NCI-H82 (cell line): ENCODE results near the gene ADARB1.

ENCODE experiments used
- DNase-seq: peaks from one replicate; lab custom pipeline; 2025; lab: John Stamatoyannopoulos, UW

ADARB1 gene

GRCh38 chr21:45075596-45076244, 1.3 kb downstream of the ADARB1 start:
- peak; percentile 48 for DNase-seq

DNA sequence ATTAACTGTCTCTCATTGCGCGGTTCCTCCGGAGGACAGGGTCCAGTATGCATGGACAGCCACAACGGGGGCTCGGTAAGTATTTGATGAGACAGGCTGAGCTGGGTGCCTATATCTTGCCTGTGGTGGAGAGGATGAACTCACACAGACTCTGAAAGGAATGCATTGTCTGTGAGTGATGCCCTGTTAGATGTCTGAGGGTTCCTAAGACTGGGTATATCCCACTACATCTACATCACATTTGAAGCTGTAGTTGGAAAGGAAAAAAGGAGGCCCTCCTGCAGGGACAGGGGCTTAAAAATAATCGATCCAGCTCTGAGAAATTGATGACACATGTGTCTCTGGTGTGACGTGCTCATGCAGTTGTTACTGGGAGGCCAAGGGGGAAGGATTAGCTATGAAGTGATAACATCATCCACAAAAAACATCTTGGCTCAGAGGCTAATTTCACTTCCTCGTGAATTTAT, 1.9 kb downstream of the ADARB1 start:
- peak; percentile 59 for DNase-seq

DNA sequence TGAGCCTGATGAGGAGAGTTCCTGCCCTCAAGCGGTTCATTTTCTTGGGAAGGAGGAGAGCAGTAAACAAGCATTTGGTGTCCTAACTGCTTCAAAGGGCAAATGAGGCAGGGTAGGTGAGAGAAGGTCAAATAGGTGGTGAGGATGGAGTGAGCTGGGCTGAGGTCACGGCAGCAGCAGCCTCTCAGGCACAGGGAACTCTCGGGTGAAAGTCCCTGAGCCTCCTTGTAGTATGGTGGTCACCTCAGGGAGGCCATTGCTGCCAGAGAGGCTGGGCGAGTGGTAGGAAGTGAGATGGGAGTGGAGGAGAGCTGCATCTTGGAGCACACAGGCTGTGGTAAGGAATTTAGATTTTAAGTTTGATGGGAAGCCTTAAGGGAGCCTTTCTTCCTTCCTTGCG, 4.0 kb downstream of the ADARB1 start:
- no peak for DNase-seq

GRCh38 chr21:45078877-45079281, 4.5 kb downstream of the ADARB1 start:
- DNase-seq = no peak

- no peak for DNase-seq
Measured at GRCh38 chr21:45079351-45079750, 5.0 kb downstream of the ADARB1 start.

DNA sequence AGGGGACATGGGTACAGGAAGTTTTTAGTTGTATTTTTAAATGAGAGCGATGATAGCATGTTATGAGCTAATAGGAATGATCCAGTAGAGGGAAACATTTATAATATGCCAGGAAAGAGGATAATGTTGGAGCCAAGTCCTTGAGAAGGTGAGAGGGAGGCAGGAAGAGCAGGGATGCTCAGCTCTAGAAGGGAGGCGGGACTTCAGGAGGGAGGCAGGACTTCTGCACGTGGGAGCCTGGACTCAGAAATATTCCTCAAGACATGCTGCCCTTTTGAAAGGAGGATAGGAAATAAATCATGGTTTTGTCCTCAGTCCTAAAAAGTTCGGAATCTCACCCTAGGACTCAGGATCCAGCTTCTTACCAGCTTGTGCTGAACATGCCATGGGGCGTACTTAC, 5.9 kb downstream of the ADARB1 start:
- DNase-seq = no peak

DNA sequence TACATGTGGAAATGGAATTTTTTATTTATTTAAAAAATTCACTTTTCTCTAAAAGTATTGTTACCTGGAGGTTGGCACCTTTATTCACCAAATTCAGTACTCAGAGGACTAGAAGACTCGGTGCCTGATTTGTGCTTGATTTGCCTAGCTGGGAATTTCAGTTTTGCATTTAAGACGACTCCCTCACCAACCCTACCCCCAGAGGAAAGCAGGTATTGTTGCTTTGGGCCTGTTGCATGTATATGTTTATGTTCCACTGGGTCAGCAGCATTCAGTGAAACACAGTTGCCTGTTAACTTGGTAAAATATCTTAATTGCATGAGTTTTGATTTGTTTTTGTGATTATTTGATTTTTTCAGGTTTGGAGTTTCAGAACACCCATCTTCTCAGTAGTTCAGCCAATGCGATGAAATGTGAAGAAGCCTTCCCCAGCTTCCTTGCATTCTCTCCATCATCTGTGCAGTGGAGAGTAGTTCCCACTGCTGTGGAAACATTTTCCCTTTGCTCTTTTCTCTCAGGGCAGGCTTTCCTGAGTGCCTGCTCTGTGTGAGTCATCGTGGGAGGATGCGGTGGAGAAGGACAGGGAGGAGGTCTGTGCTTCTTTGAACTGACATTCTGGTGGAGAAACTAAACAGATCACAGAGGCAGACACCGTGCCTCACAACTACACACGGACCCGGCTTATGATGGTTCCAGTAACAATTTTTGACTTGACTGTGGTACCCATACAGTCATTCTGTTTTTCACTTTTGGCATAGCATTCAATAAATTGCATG, 6.4 kb downstream of the ADARB1 start:
- no peak for DNase-seq

GRCh38 chr21:45081636-45082035, 7.3 kb downstream of the ADARB1 start:
- no peak for DNase-seq

DNA sequence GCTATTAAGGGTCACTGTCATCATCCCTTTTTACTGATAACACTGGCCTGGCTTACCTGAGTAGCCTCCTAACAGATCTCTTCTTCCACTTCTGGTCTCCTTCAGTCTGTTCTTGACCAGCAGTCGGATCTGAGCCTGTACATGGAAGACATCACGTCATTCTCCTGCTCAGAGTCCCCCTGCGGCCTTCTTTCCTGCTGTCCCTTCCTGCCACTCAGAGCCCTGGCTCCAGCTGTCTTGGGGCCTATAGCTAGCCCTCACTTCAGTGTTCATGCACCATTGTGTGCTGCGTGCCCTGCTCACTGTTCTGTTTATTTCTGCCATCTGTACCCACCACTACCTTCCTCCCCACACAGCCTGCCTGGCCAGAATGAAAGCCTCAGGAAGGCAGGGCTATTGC, 8.4 kb downstream of the ADARB1 start:
- DNase-seq = no peak

DNA sequence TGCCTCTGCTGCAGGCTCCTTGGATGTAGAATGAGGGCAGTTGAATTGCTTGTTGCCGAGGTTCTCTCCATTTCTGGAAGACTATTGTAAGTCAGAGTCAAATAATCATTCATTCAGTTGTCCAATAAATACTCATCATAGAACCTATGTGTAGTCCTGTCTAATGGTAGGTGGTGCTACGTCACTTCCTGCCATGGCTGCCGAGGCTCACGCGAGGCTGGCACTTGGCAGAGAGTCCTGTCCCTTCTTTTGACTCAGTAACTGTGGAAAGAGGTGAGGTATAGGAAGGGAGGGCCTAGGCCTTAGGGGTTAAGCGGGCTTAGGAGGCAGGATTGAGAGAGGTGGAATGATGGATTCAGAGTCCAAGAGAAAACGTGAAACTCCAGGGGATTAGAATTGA, 9.7 kb downstream of the ADARB1 start:
- peak; percentile 35 for DNase-seq

- DNase-seq = no peak
Measured at GRCh38 chr21:45084881-45085536, 10.6 kb downstream of the ADARB1 start.

DNA sequence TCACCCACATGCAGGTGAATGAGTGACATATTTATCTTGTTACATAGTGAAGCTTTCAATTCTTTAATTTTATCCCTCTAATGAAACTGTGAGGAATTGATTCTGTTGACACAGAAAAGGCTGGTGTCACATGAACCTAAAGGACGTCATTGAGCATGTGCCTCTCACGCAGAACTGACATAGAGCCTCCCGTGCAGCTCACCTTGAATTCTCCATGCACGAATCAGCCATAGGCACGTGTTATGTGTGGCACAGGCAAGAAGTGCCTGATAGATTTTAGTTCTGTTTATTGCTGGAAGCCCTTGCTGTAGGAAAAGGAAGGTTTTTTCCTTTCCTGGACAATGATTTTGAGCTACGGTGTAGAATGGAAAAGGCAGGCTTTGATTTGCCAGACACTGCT, 11.3 kb downstream of the ADARB1 start:
- no peak for DNase-seq

GRCh38 chr21:45086337-45086958, 12.1 kb downstream of the ADARB1 start:
- no peak for DNase-seq

GRCh38 chr21:45087022-45087823, 12.8 kb downstream of the ADARB1 start:
- DNase-seq = no peak

- DNase-seq = no peak
Measured at GRCh38 chr21:45088116-45088515, 13.7 kb downstream of the ADARB1 start.

DNA sequence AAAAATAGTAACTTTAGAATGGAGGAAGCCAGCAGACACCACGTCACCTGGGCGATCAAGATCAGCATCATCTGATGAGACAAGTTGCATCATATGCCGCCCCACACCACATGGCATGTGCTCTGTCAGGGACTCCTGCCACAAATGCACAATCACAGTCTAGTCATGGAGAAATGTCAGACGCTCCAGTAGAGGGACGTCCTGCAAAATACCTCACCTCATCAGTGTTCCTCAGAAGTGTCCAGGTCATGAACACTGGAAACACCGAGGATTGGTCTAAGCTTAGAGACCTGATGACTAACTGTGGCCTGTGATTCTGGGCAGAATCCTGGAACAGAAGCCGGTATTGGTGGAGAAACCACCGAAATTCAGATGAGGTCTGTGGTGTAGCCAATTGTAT, 14.3 kb downstream of the ADARB1 start:
- no peak for DNase-seq

DNA sequence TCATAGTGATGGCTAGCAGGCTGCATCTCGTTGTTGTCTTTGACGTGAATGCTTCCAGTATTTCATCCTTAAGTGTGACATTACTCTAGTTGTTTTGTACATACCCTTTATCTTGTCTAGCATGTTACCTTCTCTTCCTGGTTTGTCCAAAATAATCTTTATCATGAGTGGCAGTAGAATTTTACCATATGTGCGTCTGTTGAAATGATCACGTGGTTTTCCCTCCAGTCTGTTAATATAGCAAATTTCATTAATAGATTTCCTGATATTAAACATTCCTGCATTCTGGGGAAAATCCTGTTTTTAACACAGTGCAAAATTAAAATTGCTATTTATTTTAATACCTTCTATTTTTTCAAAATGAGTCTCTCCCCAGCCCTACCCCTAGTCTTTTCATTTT, 15.6 kb downstream of the ADARB1 start:
- no peak for DNase-seq

DNA sequence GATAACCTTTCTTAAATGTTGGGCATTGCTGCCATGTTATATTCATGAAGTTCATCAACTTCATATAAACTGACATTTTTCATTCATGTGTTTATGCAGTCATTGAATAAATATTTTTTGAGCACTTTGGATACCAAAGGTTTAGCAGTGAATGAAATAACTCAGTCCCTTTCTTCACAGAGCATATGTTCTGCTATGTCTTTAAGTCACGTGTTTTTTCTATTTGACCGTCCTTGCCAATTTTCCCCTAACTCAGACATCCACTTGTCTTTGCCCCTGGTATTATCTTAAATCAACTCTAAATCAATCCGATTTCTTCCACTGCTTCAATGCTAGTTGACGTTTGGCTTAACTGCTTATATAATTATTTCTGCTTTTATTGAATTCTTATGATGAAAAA, 16.6 kb downstream of the ADARB1 start:
- peak; percentile 20 for DNase-seq

- peak; percentile 54 for DNase-seq
Measured at GRCh38 chr21:45091550-45092322, 17.4 kb downstream of the ADARB1 start.

- no peak for DNase-seq
Measured at GRCh38 chr21:45093035-45093532, 18.7 kb downstream of the ADARB1 start.

DNA sequence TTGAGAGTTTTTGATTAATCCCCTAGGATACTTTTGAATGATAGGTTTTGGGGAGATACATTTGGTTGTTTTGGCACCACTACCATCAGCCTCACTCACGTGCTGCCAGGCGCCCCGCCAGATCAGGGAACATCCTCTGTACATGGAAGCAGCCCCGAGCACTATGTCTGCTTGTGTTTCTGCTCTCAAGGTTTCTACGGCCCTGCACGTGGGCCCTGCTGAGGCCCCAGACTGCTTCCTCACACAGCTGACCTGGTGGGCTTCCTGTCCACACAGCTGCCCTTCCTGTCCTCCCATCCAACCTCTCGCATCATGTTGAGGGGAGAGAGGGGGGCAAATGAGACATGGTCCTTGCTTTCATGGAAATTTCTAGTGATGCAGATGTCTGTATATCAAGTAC, 20.0 kb downstream of the ADARB1 start:
- no peak for DNase-seq
